GM23338 (cell line): Measurements from ENCODE around the gene MICAL2. TPM values are rescaled to one million over a fixed set of nuclear protein-coding genes. Genes with fewer than 3 reads are reported as not detected.

Experiments used
- ATAC-seq: fragments of 200-7000 bp; cut with Tn5 transposase; 3 replicates; pipeline ENCODE4 v1.9.1; 2020
- DNase-seq: peaks from one replicate; pipeline ENCODE4 v3.0.0-alpha.2; 2015; ENCODE audit warnings: low spot score
- H2AFZ ChIP-seq: fragments of 200-600 bp; sonication (generic); 2 replicates; pipeline ENCODE4 v1.8.0; 2016; ENCODE audit warnings: antibody characterized with exemption, mild to moderate bottlenecking, moderate library complexity
- H3F3A ChIP-seq: fragments of 200-600 bp; sonication (generic); replicated peaks from 2 replicates; pipeline ENCODE4 v1.8.0; 2017; ENCODE audit warnings: antibody characterized with exemption, mixed run types, low read depth
- H3K27ac ChIP-seq: fragments of 200-600 bp; sonication (generic); 2 replicates; pipeline ENCODE4 v1.6.1; 2016; ENCODE audit warnings: low read depth
- H3K27me3 ChIP-seq: fragments of 200-600 bp; sonication (generic); 2 replicates; pipeline ENCODE4 v1.8.0; 2016; ENCODE audit warnings: mild to moderate bottlenecking, mixed run types, moderate library complexity; ENCODE audit not compliant: insufficient read depth
- H3K36me3 ChIP-seq: fragments of 200-600 bp; sonication (generic); 2 replicates; pipeline ENCODE4 v1.8.0; 2016; ENCODE audit warnings: mild to moderate bottlenecking; ENCODE audit not compliant: insufficient read depth
- H3K4me1 ChIP-seq: fragments of 200-600 bp; sonication (generic); 2 replicates; pipeline ENCODE4 v1.8.0; 2016; ENCODE audit warnings: mild to moderate bottlenecking, moderate library complexity; ENCODE audit not compliant: insufficient read depth
- H3K4me2 ChIP-seq: fragments of 200-600 bp; sonication (generic); 2 replicates; pipeline ENCODE4 v1.7.1; 2017; ENCODE audit warnings: mixed run types
- H3K4me3 ChIP-seq: fragments of 200-600 bp; sonication (generic); 2 replicates; pipeline ENCODE4 v1.6.1; 2016; ENCODE audit warnings: mixed run types
- H3K79me2 ChIP-seq: fragments of 200-600 bp; sonication (generic); replicated peaks from 2 replicates; pipeline ENCODE4 v1.8.0; 2017; ENCODE audit warnings: mild to moderate bottlenecking; ENCODE audit not compliant: insufficient read depth
- H3K9me2 ChIP-seq: fragments of 200-600 bp; sonication (generic); 2 replicates; pipeline ENCODE4 v1.8.0; 2017; ENCODE audit not compliant: insufficient read depth
- H4K20me1 ChIP-seq: fragments of 200-600 bp; sonication (generic); replicated peaks from 2 replicates; pipeline ENCODE4 v1.8.0; 2017; ENCODE audit warnings: mild to moderate bottlenecking; ENCODE audit not compliant: insufficient read depth
- H3K27ac Mint-ChIP-seq: 2 replicates; pipeline ENCODE4 v1.8.0; 2020; ENCODE audit warnings: inconsistent platforms, mild to moderate bottlenecking, moderate library complexity, mixed read lengths
- H3K27me3 Mint-ChIP-seq: 3 replicates; pipeline ENCODE4 v1.8.0; 2022; ENCODE audit warnings: low read depth, mild to moderate bottlenecking, moderate library complexity, mixed read lengths, inconsistent platforms; ENCODE audit not compliant: insufficient read depth, poor library complexity
- H3K36me3 Mint-ChIP-seq: 3 replicates; pipeline ENCODE4 v1.8.0; 2021; ENCODE audit warnings: low read depth, mild to moderate bottlenecking, inconsistent platforms, moderate library complexity, mixed read lengths
- H3K4me1 Mint-ChIP-seq: 3 replicates; pipeline ENCODE4 v1.8.0; 2020; ENCODE audit warnings: mild to moderate bottlenecking, inconsistent platforms, mixed read lengths
- H3K4me3 Mint-ChIP-seq: 3 replicates; pipeline ENCODE4 v1.8.0; 2021; ENCODE audit warnings: moderate library complexity, mild to moderate bottlenecking, inconsistent platforms, mixed read lengths
- H3K9me3 Mint-ChIP-seq: 3 replicates; pipeline ENCODE4 v1.8.0; 2020; ENCODE audit warnings: moderate library complexity, mild to moderate bottlenecking, inconsistent platforms, mixed read lengths
- CREB1 ChIP-seq: fragments of 250-450 bp; sonication (Bioruptor Pico); IDR thresholded peaks from 2 replicates; pipeline ENCODE4 v1.5.0; 2020; ENCODE audit warnings: low read depth, mild to moderate bottlenecking, moderate library complexity
- ETS1 ChIP-seq: IDR thresholded peaks from 2 replicates; pipeline ENCODE4 v1.6.1; 2016; ENCODE audit warnings: antibody characterized with exemption
- EZH2 ChIP-seq: fragments of 200-600 bp; sonication (generic); IDR thresholded peaks from one replicate; pipeline ENCODE4 v1.8.0; 2017; ENCODE audit warnings: antibody characterized with exemption, mild to moderate bottlenecking, low read depth; ENCODE audit not compliant: unreplicated experiment
- EZH2phosphoT487 ChIP-seq: fragments of 200-600 bp; sonication (generic); IDR thresholded peaks from one replicate; pipeline ENCODE4 v1.8.1; 2018; ENCODE audit warnings: antibody characterized with exemption; ENCODE audit not compliant: unreplicated experiment
- JUNB ChIP-seq: IDR thresholded peaks from one replicate; pipeline ENCODE4 v1.6.1; 2016; ENCODE audit warnings: antibody characterized with exemption; ENCODE audit not compliant: unreplicated experiment
- NANOG ChIP-seq: IDR thresholded peaks from 2 replicates; pipeline ENCODE4 v1.6.1; 2016; ENCODE audit warnings: antibody characterized with exemption, borderline replicate concordance
- POLR2AphosphoS5 ChIP-seq: IDR thresholded peaks from 2 replicates; pipeline ENCODE4 v1.6.1; 2016; ENCODE audit warnings: antibody characterized with exemption, low read depth
- STAT1 ChIP-seq: IDR thresholded peaks from one replicate; pipeline ENCODE4 v1.6.1; 2016; ENCODE audit warnings: antibody characterized with exemption; ENCODE audit not compliant: unreplicated experiment
- ZNF114 ChIP-seq: fragments of 250-450 bp; sonication (Bioruptor Pico); IDR thresholded peaks from 2 replicates; pipeline ENCODE4 v1.5.0; 2020; ENCODE audit warnings: mild to moderate bottlenecking, moderate library complexity
- ZNF331 ChIP-seq: fragments of 250-450 bp; sonication (Bioruptor Pico); IDR thresholded peaks from 2 replicates; pipeline ENCODE4 v1.5.0; 2020; ENCODE audit warnings: low read depth, mild to moderate bottlenecking, moderate library complexity
- polyA plus RNA-seq: library from polyadenylated mRNA; unstranded; fragments of >200 nt; fragmentation: Nextera tagmentation; extraction: Ambion mirVana; gene quantifications from 2 replicates; pipeline ENCODE4 v1.2.1, GENCODE V29; 2016
- total RNA-seq: library from RNA; depleted of rRNA; stranded (reverse); fragments of >200 nt; shearing (Covaris generic); gene quantifications from 2 replicates; pipeline ENCODE4 v1.2.3, GENCODE V29; 2014
- TF ChIP-seq, protein P1 (sequence below): fragments of 250-450 bp; sonication (Bioruptor Pico); IDR thresholded peaks from 2 replicates; pipeline ENCODE4 v1.5.0; 2020; ENCODE audit warnings: mild to moderate bottlenecking, moderate library complexity
- TF ChIP-seq, protein P2 (sequence below): IDR thresholded peaks from one replicate; pipeline ENCODE4 v1.6.1; 2018; ENCODE audit warnings: antibody characterized with exemption; ENCODE audit not compliant: unreplicated experiment
- TF ChIP-seq, protein P3 (sequence below), 2 experiments: fragments of 200-600 bp in 1 of 2; sonication (generic) in 1 of 2; conservative IDR thresholded peaks; 2 replicates each; pipeline versions ENCODE4 v1.5.1 to v1.6.1; 2016 to 2017; ENCODE audit warnings: antibody characterized with exemption in 2 of 2, low read depth in 2 of 2, mild to moderate bottlenecking in 2 of 2, moderate library complexity in 1 of 2

Gene MICAL2
- total and polyA plus RNA-seq, 2 experiments from 2014 or later, result 0.66 to 1.4 TPM

GRCh38 chr11:12245549-12246016 is 135.2 kb downstream of the MICAL2 start:
- H3K4me2 ChIP-seq, result no peak overlapping the region
- H3K79me2 ChIP-seq, result no peaks in the 10 kb centered on the region
- H3K27ac Mint-ChIP-seq, result no peak overlapping the region
- no peaks in the 10 kb centered on the region for H3K9me3 Mint-ChIP-seq
- no peak for DNase-seq
- H3K4me1 Mint-ChIP-seq, result peaks cover 43% of the 10 kb centered on the region
- no peaks in the 10 kb centered on the region for H4K20me1 ChIP-seq
- H3K36me3 ChIP-seq, result no peaks in the 10 kb centered on the region
- H2AFZ ChIP-seq, result no peak overlapping the region
- no peaks in the 10 kb centered on the region for H3K36me3 Mint-ChIP-seq
- ATAC-seq, result no peak
- H3K27ac ChIP-seq, result no peak overlapping the region
- H3K4me3 ChIP-seq, result no peak overlapping the region
- no peaks in the 10 kb centered on the region for H3F3A ChIP-seq
- no peak overlapping the region for H3K4me3 Mint-ChIP-seq
- TF ChIP-seq, protein P1, sequence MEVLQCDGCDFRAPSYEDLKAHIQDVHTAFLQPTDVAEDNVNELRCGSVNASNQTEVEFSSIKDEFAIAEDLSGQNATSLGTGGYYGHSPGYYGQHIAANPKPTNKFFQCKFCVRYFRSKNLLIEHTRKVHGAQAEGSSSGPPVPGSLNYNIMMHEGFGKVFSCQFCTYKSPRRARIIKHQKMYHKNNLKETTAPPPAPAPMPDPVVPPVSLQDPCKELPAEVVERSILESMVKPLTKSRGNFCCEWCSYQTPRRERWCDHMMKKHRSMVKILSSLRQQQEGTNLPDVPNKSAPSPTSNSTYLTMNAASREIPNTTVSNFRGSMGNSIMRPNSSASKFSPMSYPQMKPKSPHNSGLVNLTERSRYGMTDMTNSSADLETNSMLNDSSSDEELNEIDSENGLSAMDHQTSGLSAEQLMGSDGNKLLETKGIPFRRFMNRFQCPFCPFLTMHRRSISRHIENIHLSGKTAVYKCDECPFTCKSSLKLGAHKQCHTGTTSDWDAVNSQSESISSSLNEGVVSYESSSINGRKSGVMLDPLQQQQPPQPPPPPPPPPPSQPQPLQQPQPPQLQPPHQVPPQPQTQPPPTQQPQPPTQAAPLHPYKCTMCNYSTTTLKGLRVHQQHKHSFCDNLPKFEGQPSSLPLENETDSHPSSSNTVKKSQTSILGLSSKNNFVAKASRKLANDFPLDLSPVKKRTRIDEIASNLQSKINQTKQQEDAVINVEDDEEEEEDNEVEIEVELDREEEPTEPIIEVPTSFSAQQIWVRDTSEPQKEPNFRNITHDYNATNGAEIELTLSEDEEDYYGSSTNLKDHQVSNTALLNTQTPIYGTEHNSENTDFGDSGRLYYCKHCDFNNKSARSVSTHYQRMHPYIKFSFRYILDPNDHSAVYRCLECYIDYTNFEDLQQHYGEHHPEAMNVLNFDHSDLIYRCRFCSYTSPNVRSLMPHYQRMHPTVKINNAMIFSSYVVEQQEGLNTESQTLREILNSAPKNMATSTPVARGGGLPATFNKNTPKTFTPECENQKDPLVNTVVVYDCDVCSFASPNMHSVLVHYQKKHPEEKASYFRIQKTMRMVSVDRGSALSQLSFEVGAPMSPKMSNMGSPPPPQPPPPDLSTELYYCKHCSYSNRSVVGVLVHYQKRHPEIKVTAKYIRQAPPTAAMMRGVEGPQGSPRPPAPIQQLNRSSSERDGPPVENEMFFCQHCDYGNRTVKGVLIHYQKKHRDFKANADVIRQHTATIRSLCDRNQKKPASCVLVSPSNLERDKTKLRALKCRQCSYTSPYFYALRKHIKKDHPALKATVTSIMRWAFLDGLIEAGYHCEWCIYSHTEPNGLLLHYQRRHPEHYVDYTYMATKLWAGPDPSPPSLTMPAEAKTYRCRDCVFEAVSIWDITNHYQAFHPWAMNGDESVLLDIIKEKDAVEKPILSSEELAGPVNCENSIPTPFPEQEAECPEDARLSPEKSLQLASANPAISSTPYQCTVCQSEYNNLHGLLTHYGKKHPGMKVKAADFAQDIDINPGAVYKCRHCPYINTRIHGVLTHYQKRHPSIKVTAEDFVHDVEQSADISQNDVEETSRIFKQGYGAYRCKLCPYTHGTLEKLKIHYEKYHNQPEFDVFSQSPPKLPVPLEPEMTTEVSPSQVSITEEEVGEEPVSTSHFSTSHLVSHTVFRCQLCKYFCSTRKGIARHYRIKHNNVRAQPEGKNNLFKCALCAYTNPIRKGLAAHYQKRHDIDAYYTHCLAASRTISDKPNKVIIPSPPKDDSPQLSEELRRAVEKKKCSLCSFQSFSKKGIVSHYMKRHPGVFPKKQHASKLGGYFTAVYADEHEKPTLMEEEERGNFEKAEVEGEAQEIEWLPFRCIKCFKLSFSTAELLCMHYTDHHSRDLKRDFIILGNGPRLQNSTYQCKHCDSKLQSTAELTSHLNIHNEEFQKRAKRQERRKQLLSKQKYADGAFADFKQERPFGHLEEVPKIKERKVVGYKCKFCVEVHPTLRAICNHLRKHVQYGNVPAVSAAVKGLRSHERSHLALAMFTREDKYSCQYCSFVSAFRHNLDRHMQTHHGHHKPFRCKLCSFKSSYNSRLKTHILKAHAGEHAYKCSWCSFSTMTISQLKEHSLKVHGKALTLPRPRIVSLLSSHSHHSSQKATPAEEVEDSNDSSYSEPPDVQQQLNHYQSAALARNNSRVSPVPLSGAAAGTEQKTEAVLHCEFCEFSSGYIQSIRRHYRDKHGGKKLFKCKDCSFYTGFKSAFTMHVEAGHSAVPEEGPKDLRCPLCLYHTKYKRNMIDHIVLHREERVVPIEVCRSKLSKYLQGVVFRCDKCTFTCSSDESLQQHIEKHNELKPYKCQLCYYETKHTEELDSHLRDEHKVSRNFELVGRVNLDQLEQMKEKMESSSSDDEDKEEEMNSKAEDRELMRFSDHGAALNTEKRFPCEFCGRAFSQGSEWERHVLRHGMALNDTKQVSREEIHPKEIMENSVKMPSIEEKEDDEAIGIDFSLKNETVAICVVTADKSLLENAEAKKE (CRISPR knock-in tag), result no peak
- TF ChIP-seq ZNF114 (CRISPR knock-in tag) (no peak), STAT1 (no peak), NANOG (no peak), EZH2 (no peak), EZH2phosphoT487 (no peak), POLR2AphosphoS5 (no peak), ZNF331 (CRISPR knock-in tag) (no peak), JUNB (no peak), ETS1 (no peak), CREB1 (no peak)
- TF ChIP-seq, protein P2, sequence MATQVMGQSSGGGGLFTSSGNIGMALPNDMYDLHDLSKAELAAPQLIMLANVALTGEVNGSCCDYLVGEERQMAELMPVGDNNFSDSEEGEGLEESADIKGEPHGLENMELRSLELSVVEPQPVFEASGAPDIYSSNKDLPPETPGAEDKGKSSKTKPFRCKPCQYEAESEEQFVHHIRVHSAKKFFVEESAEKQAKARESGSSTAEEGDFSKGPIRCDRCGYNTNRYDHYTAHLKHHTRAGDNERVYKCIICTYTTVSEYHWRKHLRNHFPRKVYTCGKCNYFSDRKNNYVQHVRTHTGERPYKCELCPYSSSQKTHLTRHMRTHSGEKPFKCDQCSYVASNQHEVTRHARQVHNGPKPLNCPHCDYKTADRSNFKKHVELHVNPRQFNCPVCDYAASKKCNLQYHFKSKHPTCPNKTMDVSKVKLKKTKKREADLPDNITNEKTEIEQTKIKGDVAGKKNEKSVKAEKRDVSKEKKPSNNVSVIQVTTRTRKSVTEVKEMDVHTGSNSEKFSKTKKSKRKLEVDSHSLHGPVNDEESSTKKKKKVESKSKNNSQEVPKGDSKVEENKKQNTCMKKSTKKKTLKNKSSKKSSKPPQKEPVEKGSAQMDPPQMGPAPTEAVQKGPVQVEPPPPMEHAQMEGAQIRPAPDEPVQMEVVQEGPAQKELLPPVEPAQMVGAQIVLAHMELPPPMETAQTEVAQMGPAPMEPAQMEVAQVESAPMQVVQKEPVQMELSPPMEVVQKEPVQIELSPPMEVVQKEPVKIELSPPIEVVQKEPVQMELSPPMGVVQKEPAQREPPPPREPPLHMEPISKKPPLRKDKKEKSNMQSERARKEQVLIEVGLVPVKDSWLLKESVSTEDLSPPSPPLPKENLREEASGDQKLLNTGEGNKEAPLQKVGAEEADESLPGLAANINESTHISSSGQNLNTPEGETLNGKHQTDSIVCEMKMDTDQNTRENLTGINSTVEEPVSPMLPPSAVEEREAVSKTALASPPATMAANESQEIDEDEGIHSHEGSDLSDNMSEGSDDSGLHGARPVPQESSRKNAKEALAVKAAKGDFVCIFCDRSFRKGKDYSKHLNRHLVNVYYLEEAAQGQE, result no peak
- TF ChIP-seq, protein P3, sequence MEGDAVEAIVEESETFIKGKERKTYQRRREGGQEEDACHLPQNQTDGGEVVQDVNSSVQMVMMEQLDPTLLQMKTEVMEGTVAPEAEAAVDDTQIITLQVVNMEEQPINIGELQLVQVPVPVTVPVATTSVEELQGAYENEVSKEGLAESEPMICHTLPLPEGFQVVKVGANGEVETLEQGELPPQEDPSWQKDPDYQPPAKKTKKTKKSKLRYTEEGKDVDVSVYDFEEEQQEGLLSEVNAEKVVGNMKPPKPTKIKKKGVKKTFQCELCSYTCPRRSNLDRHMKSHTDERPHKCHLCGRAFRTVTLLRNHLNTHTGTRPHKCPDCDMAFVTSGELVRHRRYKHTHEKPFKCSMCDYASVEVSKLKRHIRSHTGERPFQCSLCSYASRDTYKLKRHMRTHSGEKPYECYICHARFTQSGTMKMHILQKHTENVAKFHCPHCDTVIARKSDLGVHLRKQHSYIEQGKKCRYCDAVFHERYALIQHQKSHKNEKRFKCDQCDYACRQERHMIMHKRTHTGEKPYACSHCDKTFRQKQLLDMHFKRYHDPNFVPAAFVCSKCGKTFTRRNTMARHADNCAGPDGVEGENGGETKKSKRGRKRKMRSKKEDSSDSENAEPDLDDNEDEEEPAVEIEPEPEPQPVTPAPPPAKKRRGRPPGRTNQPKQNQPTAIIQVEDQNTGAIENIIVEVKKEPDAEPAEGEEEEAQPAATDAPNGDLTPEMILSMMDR (conservative IDR thresholded peaks at IDR 0.05; ENCODE audit: low read depth in 2 of 2), result no peak
- no peaks in the 10 kb centered on the region; the same call in 1 of the 2 replicates for H3K4me1 ChIP-seq
- no peaks in the 10 kb centered on the region for H3K9me2 ChIP-seq
- no peaks in the 10 kb centered on the region for H3K27me3 ChIP-seq
- H3K27me3 Mint-ChIP-seq, result peaks cover 4% of the 10 kb centered on the region
